ENCODE data around the gene NCSTN. TPM values are rescaled to one million over a fixed set of nuclear protein-coding genes. Genes with fewer than 3 reads are reported as not detected.

Gene NCSTN
- total and polyA plus RNA-seq, 2 of the 13 experiments (the other 11 are each of a cell fraction or from before 2014, with no cell fraction given): 44.2 to 247 TPM

- no peak for TF ChIP-seq PRDM15 (CRISPR knock-in tag; IDR thresholded peaks at IDR 0.05)
- TF ChIP-seq GPBP1L1 (CRISPR knock-in tag; IDR thresholded peaks at IDR 0.05): no peak
- TF ChIP-seq NR1H2 (CRISPR knock-in tag; IDR thresholded peaks at IDR 0.05; ENCODE audit: borderline replicate concordance, low read depth): no peak
- TF ChIP-seq ZXDC (CRISPR knock-in tag; IDR thresholded peaks at IDR 0.05): no peak
- TF ChIP-seq KLF15 (CRISPR knock-in tag; IDR thresholded peaks at IDR 0.05; ENCODE audit: borderline replicate concordance): no peak
- TF ChIP-seq DR1 (CRISPR knock-in tag; IDR thresholded peaks at IDR 0.05): no peak
- TF ChIP-seq SOX6 (IDR thresholded peaks at IDR 0.05): no peak
- peak; percentile 60; the same call in 1 of the 2 replicates for TF ChIP-seq SOX6 (CRISPR knock-in tag; IDR thresholded peaks at IDR 0.05)
- no peak for TF ChIP-seq ZNF816 (CRISPR knock-in tag; IDR thresholded peaks at IDR 0.05; ENCODE audit: borderline replicate concordance)
- no peak for TF ChIP-seq NR2F1 (CRISPR knock-in tag; IDR thresholded peaks at IDR 0.05)
- no peak for TF ChIP-seq ARID4A (CRISPR knock-in tag; IDR thresholded peaks at IDR 0.05; ENCODE audit: borderline replicate concordance)
- TF ChIP-seq ZSCAN25 (CRISPR knock-in tag; IDR thresholded peaks at IDR 0.05): no peak
- TF ChIP-seq JARID2 (CRISPR knock-in tag; IDR thresholded peaks at IDR 0.05; ENCODE audit: insufficient replicate concordance): no peak
- no peak for TF ChIP-seq CTCF (CRISPR knock-in tag; IDR thresholded peaks at IDR 0.05)
- no peak for TF ChIP-seq RBM39 (IDR thresholded peaks at IDR 0.05; ENCODE audit: low read depth, low read length, poor library complexity, severe bottlenecking)
Observed at GRCh38 chr1:160315359-160315758, 27.8 kb upstream of the NCSTN start (continued).

Data from HepG2 (cell line).